NCI-H2196 (cell line): ENCODE data around the gene PSPN.

Experiments used
- DNase-seq: peaks from one replicate; lab custom pipeline; 2025; ENCODE audit not compliant: unreplicated experiment; lab: John Stamatoyannopoulos, UW

The PSPN gene

GRCh38 chr19:6333439-6333838 lies 42.3 kb downstream of the PSPN start, which contains the start of gene ACER1:
TSS of gene ACER1 (minus strand) at chr19:6333612. CDS start at chr19:6333551, 61 bp downstream.
- DNase-seq, result no peak

GRCh38 chr19:6326815-6327214 lies 48.9 kb downstream of the PSPN start:
- DNase-seq, result no peak

- no peak for DNase-seq
These were observed 50.1 kb downstream of the PSPN start for GRCh38 chr19:6325614-6326013.
